ENCODE results near the gene RIMS4. TPM values are rescaled to one million over a fixed set of nuclear protein-coding genes. Genes with fewer than 3 reads are reported as not detected.

Gene RIMS4
- polyA plus RNA-seq, result 1 to 10 TPM in 2 of 4 donors, not detected in 2; 1.2 to 9.3 TPM
- long read RNA-seq, donor 1, full-length matches to known transcripts, result 4 of 4 reads
- long read RNA-seq, donor 1, partial matches to known transcripts, result 0 of 4 reads
- long read RNA-seq, donor 1, other reads (novel, unspliced or antisense), result 0 of 4 reads
- long read RNA-seq, donor 2, result 0 reads
- long read RNA-seq, donor 3, full-length matches to known transcripts, result 1 of 1 reads
- long read RNA-seq, donor 3, partial matches to known transcripts, result 0 of 1 reads
- long read RNA-seq, donor 3, other reads (novel, unspliced or antisense), result 0 of 1 reads
- long read RNA-seq, donor 4, result 0 reads
- long read RNA-seq, donor 5, result 0 reads
- long read RNA-seq, donor 6, result 0 reads
- long read RNA-seq, donor 7, result 0 reads
- long read RNA-seq, donor 8, full-length matches to known transcripts, result 1 of 1 reads
- long read RNA-seq, donor 8, partial matches to known transcripts, result 0 of 1 reads
- long read RNA-seq, donor 8, other reads (novel, unspliced or antisense), result 0 of 1 reads
- long read RNA-seq, donor 9, result 0 reads
- long read RNA-seq, donor 10, full-length matches to known transcripts, result 2 of 356 reads
- long read RNA-seq, donor 10, partial matches to known transcripts, result 230 of 356 reads
- long read RNA-seq, donor 10, other reads (novel, unspliced or antisense), result 124 of 356 reads

GRCh38 chr20:44810391-44811149 lies at the start of gene RIMS4:
Gene RIMS4, minus strand, starts transcription at chr20:44810546. Its CDS starts 275 bp downstream, at chr20:44810271.
- FAIRE-seq (no peak), DNase-seq (peak in 1 of 2 donors; percentile 55)
- Histone ChIP-seq H3K36me3 (ENCODE audit: control insufficient read depth in 3 of 3, insufficient read depth in 2 of 3, low read depth in 1 of 3, low read length in 3 of 3) (no peaks in the 10 kb centered on the region), H3K9me3 (ENCODE audit: control insufficient read depth in 2 of 2, insufficient read depth in 1 of 2, low read depth in 1 of 2, low read length in 1 of 2) (peaks cover 0 to 7% of the 10 kb centered on the region in 2 donors), H3K27me3 (ENCODE audit: control insufficient read depth in 3 of 3, insufficient read depth in 3 of 3, low read length in 3 of 3) (peaks cover 6 to 35% (median 33%) of the 10 kb centered on the region in 3 donors), H3K27ac (ENCODE audit: low read depth in 1 of 3, low read length in 2 of 3) (no peak within 1 kb of the TSS), H3K4me1 (ENCODE audit: control insufficient read depth in 3 of 3, insufficient read depth in 2 of 3, low read depth in 1 of 3, low read length in 2 of 3) (peaks cover 0 to 5% (median 2%) of the 10 kb centered on the region in 3 donors), H3K4me3 (ENCODE audit: low read depth in 1 of 3, low read length in 3 of 3) (peak within 1 kb of the TSS in 2 of 3 donors; percentile 45 to 46)
- 6 to 21% (median 19%) methylated on average over 21 to 89 of the region's 89 CpGs for WGBS, 3 donors

- Histone ChIP-seq H3K36me3 (ENCODE audit: control insufficient read depth in 3 of 3, insufficient read depth in 2 of 3, low read depth in 1 of 3, low read length in 3 of 3) (no peaks in the 10 kb centered on the region), H3K9me3 (ENCODE audit: control insufficient read depth in 2 of 2, insufficient read depth in 1 of 2, low read depth in 1 of 2, low read length in 1 of 2) (no peaks in the 10 kb centered on the region), H3K27me3 (ENCODE audit: control insufficient read depth in 3 of 3, insufficient read depth in 3 of 3, low read length in 3 of 3) (no peaks in the 10 kb centered on the region), H3K4me1 (ENCODE audit: control insufficient read depth in 3 of 3, insufficient read depth in 2 of 3, low read depth in 1 of 3, low read length in 2 of 3) (peaks cover 0 to 36% (median 0%) of the 10 kb centered on the region in 3 donors), H3K27ac (ENCODE audit: low read depth in 1 of 3, low read length in 2 of 3) (peak overlapping the region in 1 of 3 donors; percentile 1), H3K4me3 (ENCODE audit: low read depth in 1 of 3, low read length in 3 of 3) (no peak overlapping the region)
- no peak for FAIRE-seq
- peak; percentile 61 to 66 for DNase-seq
Observed at GRCh38 chr20:44858606-44859360, 48.4 kb upstream of the RIMS4 start.

GRCh38 chr20:44856856-44857448 lies 46.6 kb upstream of the RIMS4 start:
- Histone ChIP-seq H3K36me3 (ENCODE audit: control insufficient read depth in 3 of 3, insufficient read depth in 2 of 3, low read depth in 1 of 3, low read length in 3 of 3) (no peaks in the 10 kb centered on the region), H3K27me3 (ENCODE audit: control insufficient read depth in 3 of 3, insufficient read depth in 3 of 3, low read length in 3 of 3) (no peaks in the 10 kb centered on the region), H3K4me1 (ENCODE audit: control insufficient read depth in 3 of 3, insufficient read depth in 2 of 3, low read depth in 1 of 3, low read length in 2 of 3) (peaks cover 0 to 32% (median 0%) of the 10 kb centered on the region in 3 donors), H3K4me3 (ENCODE audit: low read depth in 1 of 3, low read length in 3 of 3) (no peak overlapping the region), H3K27ac (ENCODE audit: low read depth in 1 of 3, low read length in 2 of 3) (no peak overlapping the region), H3K9me3 (ENCODE audit: control insufficient read depth in 2 of 2, insufficient read depth in 1 of 2, low read depth in 1 of 2, low read length in 1 of 2) (peaks cover 0 to 6% of the 10 kb centered on the region in 2 donors)
- no peak for DNase-seq
- FAIRE-seq, result no peak
- 86 to 96% (median 90%) methylated on average over 6 of the region's 6 CpGs for WGBS, 3 donors

GRCh38 chr20:44856442-44856841 lies 46.1 kb upstream of the RIMS4 start:
- Histone ChIP-seq H3K4me1 (ENCODE audit: control insufficient read depth in 3 of 3, insufficient read depth in 2 of 3, low read depth in 1 of 3, low read length in 2 of 3) (peaks cover 0 to 32% (median 0%) of the 10 kb centered on the region in 3 donors), H3K27ac (ENCODE audit: low read depth in 1 of 3, low read length in 2 of 3) (peak overlapping the region in 1 of 3 donors; percentile 1), H3K4me3 (ENCODE audit: low read depth in 1 of 3, low read length in 3 of 3) (no peak overlapping the region), H3K9me3 (ENCODE audit: control insufficient read depth in 2 of 2, insufficient read depth in 1 of 2, low read depth in 1 of 2, low read length in 1 of 2) (peaks cover 0 to 6% of the 10 kb centered on the region in 2 donors), H3K27me3 (ENCODE audit: control insufficient read depth in 3 of 3, insufficient read depth in 3 of 3, low read length in 3 of 3) (no peaks in the 10 kb centered on the region), H3K36me3 (ENCODE audit: control insufficient read depth in 3 of 3, insufficient read depth in 2 of 3, low read depth in 1 of 3, low read length in 3 of 3) (no peaks in the 10 kb centered on the region)
- 19 to 56% (median 43%) methylated on average over 2 of the region's 2 CpGs for WGBS, 3 donors
- FAIRE-seq (peak; percentile 59), DNase-seq (peak; percentile 77 to 84)

- Histone ChIP-seq H3K27ac (ENCODE audit: low read depth in 1 of 3, low read length in 2 of 3) (peak overlapping the region in 1 of 3 donors; percentile 72), H3K36me3 (ENCODE audit: control insufficient read depth in 3 of 3, insufficient read depth in 2 of 3, low read depth in 1 of 3, low read length in 3 of 3) (no peaks in the 10 kb centered on the region), H3K27me3 (ENCODE audit: control insufficient read depth in 3 of 3, insufficient read depth in 3 of 3, low read length in 3 of 3) (no peaks in the 10 kb centered on the region), H3K9me3 (ENCODE audit: control insufficient read depth in 2 of 2, insufficient read depth in 1 of 2, low read depth in 1 of 2, low read length in 1 of 2) (peaks cover 0 to 6% of the 10 kb centered on the region in 2 donors), H3K4me1 (ENCODE audit: control insufficient read depth in 3 of 3, insufficient read depth in 2 of 3, low read depth in 1 of 3, low read length in 2 of 3) (peaks cover 0 to 39% (median 0%) of the 10 kb centered on the region in 3 donors), H3K4me3 (ENCODE audit: low read depth in 1 of 3, low read length in 3 of 3) (no peak overlapping the region)
- WGBS, 3 donors, result 12 to 42% (median 30%) methylated on average over 3 of the region's 3 CpGs
- DNase-seq (peak; percentile 57 to 80), FAIRE-seq (no peak)
Observed at GRCh38 chr20:44851545-44851944, 41.2 kb upstream of the RIMS4 start.

- no peaks in the 10 kb centered on the region for H3K27me3 ChIP-seq (ENCODE audit: control insufficient read depth in 3 of 3, insufficient read depth in 3 of 3, low read length in 3 of 3)
- H3K9me3 ChIP-seq (ENCODE audit: control insufficient read depth in 2 of 2, insufficient read depth in 1 of 2, low read depth in 1 of 2, low read length in 1 of 2), result peaks cover 0 to 6% of the 10 kb centered on the region in 2 donors
- 44 to 52% (median 51%) methylated on average over 1 of the region's 1 CpG for WGBS, 3 donors
- no peak overlapping the region for H3K4me3 ChIP-seq (ENCODE audit: low read depth in 1 of 3, low read length in 3 of 3)
- peaks cover 0 to 39% (median 0%) of the 10 kb centered on the region in 3 donors for H3K4me1 ChIP-seq (ENCODE audit: control insufficient read depth in 3 of 3, insufficient read depth in 2 of 3, low read depth in 1 of 3, low read length in 2 of 3)
- peak overlapping the region in 1 of 3 donors; percentile 48 for H3K27ac ChIP-seq (ENCODE audit: low read depth in 1 of 3, low read length in 2 of 3)
- FAIRE-seq (no peak), DNase-seq (no peak)
- H3K36me3 ChIP-seq (ENCODE audit: control insufficient read depth in 3 of 3, insufficient read depth in 2 of 3, low read depth in 1 of 3, low read length in 3 of 3), result no peaks in the 10 kb centered on the region
Observed at GRCh38 chr20:44850837-44851236, 40.5 kb upstream of the RIMS4 start.

- DNase-seq, result peak; percentile 40 to 54
- no peak overlapping the region for H3K4me3 ChIP-seq (ENCODE audit: low read depth in 1 of 3, low read length in 3 of 3)
- H3K4me1 ChIP-seq (ENCODE audit: control insufficient read depth in 3 of 3, insufficient read depth in 2 of 3, low read depth in 1 of 3, low read length in 2 of 3), result peaks cover 0 to 39% (median 0%) of the 10 kb centered on the region in 3 donors
- 43 to 64% (median 54%) methylated on average over 3 of the region's 3 CpGs for WGBS, 3 donors
- peaks cover 0 to 6% of the 10 kb centered on the region in 2 donors for H3K9me3 ChIP-seq (ENCODE audit: control insufficient read depth in 2 of 2, insufficient read depth in 1 of 2, low read depth in 1 of 2, low read length in 1 of 2)
- peak overlapping the region in 1 of 3 donors; percentile 4 for H3K27ac ChIP-seq (ENCODE audit: low read depth in 1 of 3, low read length in 2 of 3)
- H3K27me3 ChIP-seq (ENCODE audit: control insufficient read depth in 3 of 3, insufficient read depth in 3 of 3, low read length in 3 of 3), result no peaks in the 10 kb centered on the region
- FAIRE-seq, result no peak
- H3K36me3 ChIP-seq (ENCODE audit: control insufficient read depth in 3 of 3, insufficient read depth in 2 of 3, low read depth in 1 of 3, low read length in 3 of 3), result no peaks in the 10 kb centered on the region
Observed at GRCh38 chr20:44850272-44850671, 39.9 kb upstream of the RIMS4 start.

All from small intestine (tissue), 16 donors.